ENCODE data around the gene KRT32. TPM values are rescaled to one million over a fixed set of nuclear protein-coding genes. Genes with fewer than 3 reads are reported as not detected.

The KRT32 gene
- total and polyA plus RNA-seq, 7 donors = 0.12 to 0.31 (median 0.15) TPM; not detected in 4

GRCh38 chr17:41413353-41413957, 53.7 kb downstream of the KRT32 start:
- DNase-seq (no peak), ATAC-seq (no peak)
- 62 to 67% (median 63%) methylated on average over 5 of the region's 5 CpGs for WGBS, 3 donors
- TF ChIP-seq CTCF (IDR thresholded peaks at IDR 0.05) = no peak
- no peaks in the 10 kb centered on the region for H3K27me3 ChIP-seq (ENCODE audit: insufficient read depth in 3 of 3, low read length in 2 of 3)
- peaks cover 5% of the 10 kb centered on the region for H3K4me1 ChIP-seq
- intact Hi-C loops (cut with DNase I) = loop anchor here in 1 of 2 donors (10.0 kb wide), 1 partner anchor 231 kb away; no protein-coding TSS in a partner anchor
- no peak overlapping the region for H3K27ac ChIP-seq
- H3K9me3 ChIP-seq = no peaks in the 10 kb centered on the region
- H3K4me3 ChIP-seq = no peak overlapping the region
- H3K36me3 ChIP-seq (ENCODE audit: insufficient read depth in 1 of 2, low read depth in 1 of 2) = no peaks in the 10 kb centered on the region

- Histone ChIP-seq H3K4me3 (no peak overlapping the region), H3K27ac (no peak overlapping the region), H3K4me1 (peaks cover 1% of the 10 kb centered on the region), H3K36me3 (ENCODE audit: insufficient read depth in 1 of 2, low read depth in 1 of 2) (no peaks in the 10 kb centered on the region), H3K27me3 (ENCODE audit: insufficient read depth in 3 of 3, low read length in 2 of 3) (no peaks in the 10 kb centered on the region), H3K9me3 (no peaks in the 10 kb centered on the region)
- no peak for ATAC-seq
- TF ChIP-seq CTCF (IDR thresholded peaks at IDR 0.05) = no peak
- DNase-seq = no peak
- intact Hi-C loops (cut with DNase I) = loop anchor here in 1 of 2 donors (10.0 kb wide), 1 partner anchor 234 kb away; no protein-coding TSS in a partner anchor
- WGBS, 3 donors = 93 to 96% (median 94%) methylated on average over 20 of the region's 20 CpGs
Measured at GRCh38 chr17:41411072-41411840, 55.9 kb downstream of the KRT32 start.

Other genes with a start within 250 kb of the KRT32 start
- not detected for gene KRTAP9-2, start 240.7 kb downstream of the KRT32 start, total RNA-seq
- gene KRTAP9-2, start 240.7 kb downstream of the KRT32 start, polyA plus RNA-seq = not detected
- not detected for gene KRTAP9-3, start 234.9 kb downstream of the KRT32 start, total RNA-seq
- gene KRTAP9-3, start 234.9 kb downstream of the KRT32 start, polyA plus RNA-seq = not detected
- gene KRTAP9-8, start 229.4 kb downstream of the KRT32 start, total RNA-seq = not detected
- not detected for gene KRTAP9-8, start 229.4 kb downstream of the KRT32 start, polyA plus RNA-seq
- not detected for gene KRTAP9-4, start 217.7 kb downstream of the KRT32 start, total RNA-seq
- not detected for gene KRTAP9-4, start 217.7 kb downstream of the KRT32 start, polyA plus RNA-seq
- not detected for gene KRTAP9-9, start 212.0 kb downstream of the KRT32 start, total RNA-seq
- not detected for gene KRTAP9-9, start 212.0 kb downstream of the KRT32 start, polyA plus RNA-seq
- not detected for gene KRTAP9-6, start 202.0 kb downstream of the KRT32 start, total RNA-seq
- not detected for gene KRTAP9-6, start 202.0 kb downstream of the KRT32 start, polyA plus RNA-seq
- gene KRTAP9-7, start 191.7 kb downstream of the KRT32 start, total RNA-seq = not detected
- gene KRTAP9-7, start 191.7 kb downstream of the KRT32 start, polyA plus RNA-seq = not detected
- gene KRTAP29-1, start 164.5 kb downstream of the KRT32 start, total RNA-seq = not detected
- gene KRTAP29-1, start 164.5 kb downstream of the KRT32 start, polyA plus RNA-seq = not detected
- not detected for gene KRTAP16-1, start 158.1 kb downstream of the KRT32 start, total RNA-seq
- gene KRTAP16-1, start 158.1 kb downstream of the KRT32 start, polyA plus RNA-seq = not detected
- not detected for gene KRTAP17-1, start 151.7 kb downstream of the KRT32 start, total RNA-seq
- not detected for gene KRTAP17-1, start 151.7 kb downstream of the KRT32 start, polyA plus RNA-seq
- gene KRT33A, start 116.6 kb downstream of the KRT32 start, total RNA-seq = not detected
- gene KRT33A, start 116.6 kb downstream of the KRT32 start, polyA plus RNA-seq = not detected
- not detected for gene KRT33B, start 97.6 kb downstream of the KRT32 start, total RNA-seq
- not detected for gene KRT33B, start 97.6 kb downstream of the KRT32 start, polyA plus RNA-seq
- not detected for gene KRT34, start 85.1 kb downstream of the KRT32 start, total RNA-seq
- not detected for gene KRT34, start 85.1 kb downstream of the KRT32 start, polyA plus RNA-seq
- gene KRT31, start 69.8 kb downstream of the KRT32 start, total RNA-seq = 1 to 10 TPM in 2 of 4 donors, under 1 TPM in 2; 0.38 to 4.6 (median 2.7) TPM
- 1 to 10 TPM in 1 of 3 donors, under 1 TPM in 2; 0.18 to 2.8 (median 0.23) TPM for gene KRT31, start 69.8 kb downstream of the KRT32 start, polyA plus RNA-seq
- gene KRT37, start 42.8 kb downstream of the KRT32 start, total RNA-seq = not detected
- not detected for gene KRT37, start 42.8 kb downstream of the KRT32 start, polyA plus RNA-seq
- not detected for gene KRT38, start 26.4 kb downstream of the KRT32 start, total RNA-seq
- gene KRT38, start 26.4 kb downstream of the KRT32 start, polyA plus RNA-seq = under 1 TPM in 1 of 3 donors, not detected in 2; 0.03 TPM
- not detected for gene KRT35, start 13.8 kb upstream of the KRT32 start, total RNA-seq
- not detected for gene KRT35, start 13.8 kb upstream of the KRT32 start, polyA plus RNA-seq
- not detected for gene KRT36, start 22.5 kb upstream of the KRT32 start, total RNA-seq
- gene KRT36, start 22.5 kb upstream of the KRT32 start, polyA plus RNA-seq = under 1 TPM in 1 of 3 donors, not detected in 2; 0.04 TPM
- gene KRT13, start 38.2 kb upstream of the KRT32 start, total RNA-seq = 1 to 10 TPM in 2 of 4 donors, not detected in 2; 1.3 to 2.7 TPM
- 1 to 10 TPM in 2 of 3 donors, under 1 TPM in 1; 0.13 to 3.3 (median 2.8) TPM for gene KRT13, start 38.2 kb upstream of the KRT32 start, polyA plus RNA-seq
- gene KRT15, start 51.5 kb upstream of the KRT32 start, total RNA-seq = under 1 TPM in 1 of 4 donors, not detected in 3; 0.11 TPM
- under 1 TPM; 0.08 to 0.56 (median 0.26) TPM for gene KRT15, start 51.5 kb upstream of the KRT32 start, polyA plus RNA-seq
- gene KRT19, start 60.9 kb upstream of the KRT32 start, total RNA-seq = 1 to 10 TPM in 2 of 4 donors, under 1 TPM in 2; 0.32 to 1.7 (median 0.73) TPM
- 1 to 10 TPM; 1.1 to 2.1 (median 1.2) TPM for gene KRT19, start 60.9 kb upstream of the KRT32 start, polyA plus RNA-seq
- gene KRT9, start 104.7 kb upstream of the KRT32 start, total RNA-seq = not detected
- under 1 TPM in 1 of 3 donors, not detected in 2; 0.01 TPM for gene KRT9, start 104.7 kb upstream of the KRT32 start, polyA plus RNA-seq
- under 1 TPM in 2 of 4 donors, not detected in 2; 0.32 to 0.54 TPM for gene KRT14, start 119.5 kb upstream of the KRT32 start, total RNA-seq
- gene KRT14, start 119.5 kb upstream of the KRT32 start, polyA plus RNA-seq = under 1 TPM; 0.03 to 0.17 (median 0.10) TPM
- gene KRT16, start 145.4 kb upstream of the KRT32 start, total RNA-seq = under 1 TPM in 2 of 4 donors, not detected in 2; 0.21 to 0.26 TPM
- under 1 TPM in 2 of 3 donors, not detected in 1; 0.07 to 0.09 TPM for gene KRT16, start 145.4 kb upstream of the KRT32 start, polyA plus RNA-seq
- gene KRT17, start 157.2 kb upstream of the KRT32 start, total RNA-seq = not detected
- gene KRT17, start 157.2 kb upstream of the KRT32 start, polyA plus RNA-seq = under 1 TPM; 0.10 to 0.38 (median 0.20) TPM
- 1,000 to 10,000 TPM; 1,399 to 2,094 (median 1,752) TPM for gene EIF1, start 221.5 kb upstream of the KRT32 start, total RNA-seq
- 1,000 to 10,000 TPM; 1,437 to 2,724 (median 2,114) TPM for gene EIF1, start 221.5 kb upstream of the KRT32 start, polyA plus RNA-seq
- gene GAST, start 244.9 kb upstream of the KRT32 start, total RNA-seq = not detected
- not detected for gene GAST, start 244.9 kb upstream of the KRT32 start, polyA plus RNA-seq

Data from psoas muscle (tissue), 8 donors.